Ishikawa (cell line): ENCODE measurements around the gene STT3B.

Source experiments
- CEBPB ChIP-seq: IDR thresholded peaks from 2 replicates; pipeline ENCODE4 v1.6.1; 2012
- CREB1 ChIP-seq: IDR thresholded peaks from 2 replicates; pipeline ENCODE4 v1.6.1; 2012; ENCODE audit warnings: low read depth
- EGR1 ChIP-seq: IDR thresholded peaks from 2 replicates; pipeline ENCODE4 v1.6.1; 2012
- EP300 ChIP-seq: IDR thresholded peaks from 2 replicates; pipeline ENCODE4 v1.6.1; 2012; ENCODE audit warnings: borderline replicate concordance
- FOXM1 ChIP-seq: IDR thresholded peaks from 2 replicates; pipeline ENCODE4 v1.6.1; 2012; ENCODE audit warnings: low read depth, borderline replicate concordance
- MAX ChIP-seq: IDR thresholded peaks from 2 replicates; pipeline ENCODE4 v1.6.1; 2012
- NFIC ChIP-seq: IDR thresholded peaks from 2 replicates; pipeline ENCODE4 v1.6.1; 2012
- RAD21 ChIP-seq: IDR thresholded peaks from 2 replicates; pipeline ENCODE4 v1.6.1; 2012; ENCODE audit warnings: low read depth
- REST ChIP-seq: IDR thresholded peaks from 2 replicates; pipeline ENCODE4 v1.6.1; 2012; ENCODE audit warnings: low read depth, mild to moderate bottlenecking
- TAF1 ChIP-seq: IDR thresholded peaks from 2 replicates; pipeline ENCODE4 v1.6.1; 2012; ENCODE audit warnings: low read depth, mild to moderate bottlenecking
- TCF12 ChIP-seq: IDR thresholded peaks from 2 replicates; pipeline ENCODE4 v1.6.1; 2012; ENCODE audit warnings: low read depth
- TEAD4 ChIP-seq: IDR thresholded peaks from 2 replicates; pipeline ENCODE4 v1.6.1; 2012
- USF1 ChIP-seq: IDR thresholded peaks from 2 replicates; pipeline ENCODE4 v1.6.1; 2012
- YY1 ChIP-seq: IDR thresholded peaks from 2 replicates; pipeline ENCODE4 v1.6.1; 2012; ENCODE audit warnings: low read depth
- ZBTB7A ChIP-seq: IDR thresholded peaks from 2 replicates; pipeline ENCODE4 v1.6.1; 2012; ENCODE audit warnings: low read depth

The STT3B gene

GRCh38 chr3:31575448-31575847, 42.7 kb downstream of the STT3B start:
- no peak for TF ChIP-seq RAD21
- no peak for TF ChIP-seq YY1
- no peak for TF ChIP-seq TAF1
- TF ChIP-seq TEAD4: no peak
- no peak for TF ChIP-seq FOXM1
- TF ChIP-seq MAX: no peak
- no peak for TF ChIP-seq REST
- no peak for TF ChIP-seq USF1
- TF ChIP-seq NFIC: no peak

- TF ChIP-seq CEBPB (no peak), TEAD4 (no peak), MAX (no peak), RAD21 (no peak), YY1 (no peak), FOXM1 (no peak), EGR1 (no peak), TCF12 (no peak), CREB1 (no peak), REST (no peak), NFIC (no peak), EP300 (no peak), USF1 (no peak), ZBTB7A (no peak), TAF1 (no peak)
Observed at GRCh38 chr3:31576521-31576920, 43.8 kb downstream of the STT3B start.

- TF ChIP-seq ZBTB7A (no peak), EGR1 (no peak), NFIC (no peak), CEBPB (no peak)
Observed at GRCh38 chr3:31577232-31577631, 44.5 kb downstream of the STT3B start.

- no peak for TF ChIP-seq EGR1
- no peak for TF ChIP-seq RAD21
- no peak for TF ChIP-seq CREB1
- no peak for TF ChIP-seq ZBTB7A
- no peak for TF ChIP-seq REST
- no peak for TF ChIP-seq NFIC
- no peak for TF ChIP-seq EP300
- TF ChIP-seq FOXM1: no peak
- no peak for TF ChIP-seq TCF12
- TF ChIP-seq TAF1: no peak
- TF ChIP-seq YY1: no peak
- TF ChIP-seq MAX: no peak
Observed at GRCh38 chr3:31579828-31580227, 47.1 kb downstream of the STT3B start.

- TF ChIP-seq EGR1 (no peak), YY1 (no peak), CEBPB (no peak), TAF1 (no peak), NFIC (no peak), TCF12 (no peak), REST (no peak), ZBTB7A (no peak), TEAD4 (no peak), CREB1 (no peak)
Observed at GRCh38 chr3:31580645-31581044, 47.9 kb downstream of the STT3B start.
